ENCODE data around the gene TACC3. TPM values are rescaled to one million over a fixed set of nuclear protein-coding genes. Genes with fewer than 3 reads are reported as not detected.

TACC3 gene
- total RNA-seq, 1 donor from 2014 or later = 8.3 TPM

DNA sequence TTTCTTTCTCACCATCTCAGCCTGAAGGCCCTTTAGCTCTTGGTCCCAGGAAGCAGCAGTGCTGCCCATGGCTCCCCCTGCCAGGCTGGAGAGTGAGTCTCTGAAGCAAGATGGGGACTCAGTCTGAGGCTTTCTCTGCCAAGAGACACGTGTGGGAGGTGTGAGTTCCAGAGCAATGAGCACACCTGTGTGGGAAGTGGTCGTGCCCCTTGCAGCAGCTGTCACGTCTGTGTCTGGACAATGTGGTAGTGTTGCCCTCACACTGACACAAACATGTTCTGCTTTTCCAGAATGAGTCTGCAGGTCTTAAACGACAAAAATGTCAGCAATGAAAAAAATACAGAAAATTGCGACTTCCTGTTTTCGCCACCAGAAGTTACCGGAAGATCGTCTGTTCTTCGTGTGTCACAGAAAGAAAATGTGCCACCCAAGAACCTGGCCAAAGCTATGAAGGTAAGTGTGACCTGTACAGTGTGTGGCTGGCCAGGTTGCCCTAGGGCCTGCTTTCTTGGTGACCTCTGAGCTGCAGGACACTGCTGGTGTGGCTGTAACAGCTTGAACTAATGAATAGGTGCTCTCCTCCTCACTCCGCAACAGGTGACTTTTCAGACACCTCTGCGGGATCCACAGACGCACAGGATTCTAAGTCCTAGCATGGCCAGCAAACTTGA is 1.9 kb downstream of the TACC3 start:
- no peak for DNase-seq (ENCODE audit: low spot score)

DNA sequence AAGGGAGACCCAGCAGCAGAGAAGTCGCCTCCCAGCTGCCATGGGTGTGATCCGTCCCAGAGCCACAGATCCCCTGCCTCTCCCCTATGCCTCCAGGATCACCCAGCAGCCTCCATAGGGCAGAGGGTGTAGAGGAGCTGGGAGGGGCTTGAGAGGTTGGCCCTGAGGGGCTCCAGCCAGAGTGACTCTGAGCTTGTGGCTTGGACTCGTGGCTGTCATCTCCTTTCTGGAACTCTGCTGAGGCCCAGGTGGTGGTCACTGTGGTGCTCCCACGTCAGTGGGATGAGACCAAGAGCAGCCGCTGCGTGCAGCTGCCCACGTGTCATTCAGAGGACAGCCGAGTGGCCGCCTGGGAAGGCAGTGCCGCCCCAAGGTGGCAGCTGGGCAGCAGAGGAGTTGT is 4.2 kb downstream of the TACC3 start:
- DNase-seq (ENCODE audit: low spot score) = no peak

DNA sequence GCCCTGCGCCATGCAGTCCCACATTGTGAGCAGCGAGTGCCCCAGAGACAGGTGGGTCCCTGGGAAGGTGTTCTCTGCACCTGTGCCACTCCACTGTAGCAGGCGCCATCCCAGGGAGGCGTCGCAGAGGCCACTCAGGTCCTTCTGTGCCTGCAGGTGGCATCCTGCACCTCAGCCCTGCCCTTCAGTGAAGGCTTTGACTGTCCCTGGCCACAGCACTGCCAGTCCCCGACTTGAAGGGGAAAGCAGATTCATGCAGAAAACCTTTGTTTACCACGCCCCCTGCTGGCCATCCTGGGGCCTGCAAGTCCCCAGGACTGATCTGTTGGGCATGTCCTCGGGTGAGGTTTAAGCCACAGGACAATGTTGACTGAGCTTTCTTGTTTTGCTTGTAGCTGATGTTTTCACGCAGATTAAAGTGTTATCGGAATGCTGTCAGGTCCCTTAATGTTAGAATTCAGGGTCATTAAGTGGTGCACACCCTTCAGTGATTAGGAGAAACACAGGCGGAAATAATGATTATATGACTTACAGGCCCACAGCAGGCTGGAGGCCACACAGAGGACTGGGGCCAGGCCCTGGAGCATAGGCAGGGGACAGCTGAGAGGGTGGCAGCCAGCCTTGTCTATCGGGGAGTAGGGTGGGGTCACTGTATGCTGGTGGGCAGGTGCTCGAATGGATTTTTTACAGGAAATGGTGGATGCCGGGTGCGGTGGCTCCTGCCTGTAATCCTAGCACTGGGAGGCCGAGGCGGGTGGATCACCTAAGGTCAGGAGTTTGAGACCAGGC is 5.0 kb downstream of the TACC3 start:
- peak; percentile 91 for DNase-seq (ENCODE audit: low spot score)

DNA sequence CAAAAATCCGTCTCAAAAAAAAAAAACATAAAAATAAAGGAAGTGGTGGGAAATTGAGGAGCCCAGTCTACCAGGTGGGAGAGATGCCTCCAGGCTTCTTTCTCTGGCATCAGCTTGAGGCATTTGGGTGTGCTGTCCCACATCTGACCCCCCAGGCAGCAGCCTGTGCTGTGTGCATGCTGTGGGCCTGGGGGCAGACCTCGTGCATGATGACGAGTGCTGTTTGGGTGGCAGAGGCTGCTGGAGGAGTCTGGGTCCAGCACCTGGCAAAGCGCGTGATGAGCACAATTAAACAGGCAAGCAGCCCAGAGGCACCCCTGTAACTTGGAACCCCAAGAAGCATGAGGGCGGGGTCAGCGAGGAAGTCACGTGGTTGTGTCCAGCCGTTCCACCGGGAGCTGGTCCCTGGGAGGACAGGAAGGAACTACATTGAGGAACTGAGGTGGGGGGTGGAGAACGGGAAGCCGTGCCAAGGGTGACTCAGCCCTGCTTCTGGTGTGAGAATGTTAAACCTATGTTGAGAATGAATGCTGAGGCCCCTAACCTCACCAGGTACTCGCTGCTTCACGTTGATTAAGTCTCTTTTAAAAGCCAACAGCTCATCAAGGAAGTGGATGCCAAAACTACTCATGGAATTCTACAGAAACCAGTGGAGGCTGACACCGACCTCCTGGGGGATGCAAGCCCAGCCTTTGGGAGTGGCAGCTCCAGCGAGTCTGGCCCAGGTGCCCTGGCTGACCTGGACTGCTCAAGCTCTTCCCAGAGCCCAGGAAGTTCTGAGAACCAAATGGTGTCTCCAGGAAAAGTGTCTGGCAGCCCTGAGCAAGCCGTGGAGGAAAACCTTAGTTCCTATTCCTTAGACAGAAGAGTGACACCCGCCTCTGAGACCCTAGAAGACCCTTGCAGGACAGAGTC is 6.1 kb downstream of the TACC3 start:
- peak; percentile 74 for DNase-seq (ENCODE audit: low spot score)

DNA sequence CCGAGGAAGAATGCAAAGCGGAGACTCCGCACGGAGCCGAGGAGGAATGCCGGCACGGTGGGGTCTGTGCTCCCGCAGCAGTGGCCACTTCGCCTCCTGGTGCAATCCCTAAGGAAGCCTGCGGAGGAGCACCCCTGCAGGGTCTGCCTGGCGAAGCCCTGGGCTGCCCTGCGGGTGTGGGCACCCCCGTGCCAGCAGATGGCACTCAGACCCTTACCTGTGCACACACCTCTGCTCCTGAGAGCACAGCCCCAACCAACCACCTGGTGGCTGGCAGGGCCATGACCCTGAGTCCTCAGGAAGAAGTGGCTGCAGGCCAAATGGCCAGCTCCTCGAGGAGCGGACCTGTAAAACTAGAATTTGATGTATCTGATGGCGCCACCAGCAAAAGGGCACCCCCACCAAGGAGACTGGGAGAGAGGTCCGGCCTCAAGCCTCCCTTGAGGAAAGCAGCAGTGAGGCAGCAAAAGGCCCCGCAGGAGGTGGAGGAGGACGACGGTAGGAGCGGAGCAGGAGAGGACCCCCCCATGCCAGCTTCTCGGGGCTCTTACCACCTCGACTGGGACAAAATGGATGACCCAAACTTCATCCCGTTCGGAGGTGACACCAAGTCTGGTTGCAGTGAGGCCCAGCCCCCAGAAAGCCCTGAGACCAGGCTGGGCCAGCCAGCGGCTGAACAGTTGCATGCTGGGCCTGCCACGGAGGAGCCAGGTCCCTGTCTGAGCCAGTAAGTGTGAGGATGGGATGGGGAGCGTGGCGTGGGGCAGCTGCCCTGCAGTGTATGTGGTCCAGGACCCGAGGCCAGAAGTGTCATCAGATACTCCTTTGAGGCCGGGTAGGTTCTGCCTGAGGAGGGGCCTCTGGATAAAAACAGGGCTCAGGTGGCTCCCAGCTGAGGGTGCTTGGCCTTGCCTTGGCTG is 7.0 kb downstream of the TACC3 start:
- no peak for DNase-seq (ENCODE audit: low spot score)

DNA sequence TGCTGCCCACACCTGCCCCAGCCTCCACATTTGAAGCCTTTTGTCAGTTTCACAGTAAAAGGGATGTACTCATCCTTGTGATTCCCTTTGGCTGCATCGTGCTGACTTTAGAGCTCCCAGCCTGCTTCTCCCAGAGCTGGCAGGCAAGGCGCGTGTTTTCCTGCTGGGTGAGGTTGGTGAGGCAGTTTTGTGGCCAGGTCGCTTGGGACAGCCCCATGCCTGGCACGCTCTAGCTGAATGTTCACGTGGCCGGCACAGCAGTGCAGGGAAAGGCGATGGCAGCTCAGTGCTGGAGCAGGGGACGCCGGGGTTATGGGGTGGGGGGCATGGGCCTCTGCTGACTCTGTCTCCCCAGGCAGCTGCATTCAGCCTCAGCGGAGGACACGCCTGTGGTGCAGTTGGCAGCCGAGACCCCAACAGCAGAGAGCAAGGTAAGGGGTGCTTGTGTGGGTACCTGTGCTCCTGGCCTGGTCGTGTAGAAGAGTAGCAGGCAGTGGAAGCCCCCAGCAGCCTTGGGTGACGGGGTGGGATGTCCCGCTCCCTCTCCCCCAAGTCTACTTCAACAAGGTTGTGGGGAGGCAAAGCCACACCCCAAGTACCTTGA is 9.3 kb downstream of the TACC3 start:
- no peak for DNase-seq (ENCODE audit: low spot score)

DNA sequence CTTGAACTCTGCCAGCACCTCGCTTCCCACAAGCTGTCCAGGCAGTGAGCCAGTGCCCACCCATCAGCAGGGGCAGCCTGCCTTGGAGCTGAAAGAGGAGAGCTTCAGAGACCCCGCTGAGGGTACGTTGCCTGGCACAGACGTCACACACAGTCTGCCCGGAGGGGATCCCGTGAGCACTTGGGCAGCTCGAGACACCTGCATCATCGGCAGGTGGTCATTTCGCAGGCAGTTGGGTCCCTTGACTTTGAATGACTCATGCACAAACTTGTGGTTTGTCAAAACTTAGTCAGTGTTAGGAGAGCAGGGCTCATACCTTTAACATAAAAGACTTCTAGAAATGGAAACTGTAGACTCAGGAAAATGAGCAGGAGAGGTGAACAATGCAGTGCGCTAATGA is 9.9 kb downstream of the TACC3 start:
- DNase-seq (ENCODE audit: low spot score) = no peak

DNA sequence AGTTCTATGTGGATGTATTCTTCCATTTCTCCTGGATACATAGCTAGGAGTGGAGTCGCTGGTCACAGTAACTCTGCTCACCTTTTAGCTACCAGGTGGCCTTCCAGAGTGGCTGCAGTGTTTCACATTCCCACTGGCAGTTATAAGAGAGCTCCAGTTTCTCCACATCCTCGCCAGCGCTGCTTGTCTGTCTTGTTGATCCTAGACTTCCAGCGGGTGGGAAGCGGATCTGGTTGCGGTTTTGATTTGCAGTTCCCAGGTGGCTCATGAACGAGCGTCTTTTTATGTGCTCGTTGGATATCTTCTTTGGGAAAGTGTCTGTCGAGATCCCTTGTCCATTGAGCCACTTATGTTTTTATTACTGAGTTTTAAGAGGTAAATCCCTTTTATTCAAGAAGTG is 11.6 kb downstream of the TACC3 start:
- no peak for DNase-seq (ENCODE audit: low spot score)

DNA sequence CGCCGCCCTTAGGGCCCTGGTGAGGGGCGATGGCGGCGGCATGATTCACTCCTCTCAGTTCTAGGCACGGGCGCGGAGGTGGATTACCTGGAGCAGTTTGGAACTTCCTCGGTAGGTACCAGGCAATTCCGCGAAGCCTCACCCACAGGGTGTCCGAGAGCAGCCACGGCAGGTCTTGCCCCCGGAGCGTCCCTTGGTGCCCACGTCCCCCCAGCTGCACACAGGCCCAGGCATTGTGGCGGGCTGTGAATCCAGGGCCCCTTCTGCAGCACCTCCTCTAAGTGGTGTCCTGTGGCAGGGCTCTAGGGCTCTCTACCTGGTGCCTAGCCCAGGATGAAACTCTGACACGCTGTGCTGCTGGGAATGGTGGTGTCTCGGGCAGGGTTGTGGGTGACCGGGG is 13.9 kb downstream of the TACC3 start:
- no peak for DNase-seq (ENCODE audit: low spot score)

DNA sequence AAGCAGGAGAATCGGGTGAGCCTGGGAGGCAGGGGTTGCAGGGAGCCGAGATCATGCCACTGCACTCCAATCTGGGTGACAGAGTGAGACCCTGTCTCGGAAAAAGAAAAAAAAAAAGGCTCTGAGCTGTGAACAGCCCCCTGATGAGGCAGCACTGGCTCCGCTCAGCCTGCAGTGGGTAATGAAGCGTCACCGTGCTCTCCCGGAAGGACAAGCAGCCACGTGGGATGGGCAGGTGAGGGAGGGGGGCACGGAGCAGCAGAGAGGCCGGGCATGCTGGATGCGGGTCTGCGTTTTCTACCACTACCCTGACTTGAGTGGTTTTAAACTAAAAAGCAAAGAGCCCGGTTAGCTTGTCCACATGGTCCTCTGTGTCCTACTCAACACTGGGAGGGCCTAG is 15.5 kb downstream of the TACC3 start:
- DNase-seq (ENCODE audit: low spot score) = no peak

DNA sequence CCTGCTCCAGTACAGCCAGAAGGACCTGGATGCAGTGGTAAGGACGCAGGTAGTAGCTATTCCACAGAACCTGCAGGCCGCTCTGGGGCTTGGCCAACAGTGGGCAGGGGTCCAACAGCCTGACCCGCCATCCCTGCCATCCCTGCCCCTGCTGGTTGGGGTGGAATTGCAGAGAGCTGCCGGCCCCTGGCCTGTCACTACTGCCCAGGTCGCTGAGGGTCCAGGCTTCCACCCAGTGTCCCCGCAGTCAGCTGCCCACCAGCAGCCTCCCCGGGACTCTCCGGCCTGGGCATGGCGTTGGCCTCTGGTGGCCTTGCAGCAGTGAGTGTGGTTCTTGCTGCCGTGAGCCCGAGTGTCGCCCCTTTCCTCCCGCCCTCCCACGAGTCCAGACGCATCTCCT is 16.3 kb downstream of the TACC3 start:
- no peak for DNase-seq (ENCODE audit: low spot score)

DNA sequence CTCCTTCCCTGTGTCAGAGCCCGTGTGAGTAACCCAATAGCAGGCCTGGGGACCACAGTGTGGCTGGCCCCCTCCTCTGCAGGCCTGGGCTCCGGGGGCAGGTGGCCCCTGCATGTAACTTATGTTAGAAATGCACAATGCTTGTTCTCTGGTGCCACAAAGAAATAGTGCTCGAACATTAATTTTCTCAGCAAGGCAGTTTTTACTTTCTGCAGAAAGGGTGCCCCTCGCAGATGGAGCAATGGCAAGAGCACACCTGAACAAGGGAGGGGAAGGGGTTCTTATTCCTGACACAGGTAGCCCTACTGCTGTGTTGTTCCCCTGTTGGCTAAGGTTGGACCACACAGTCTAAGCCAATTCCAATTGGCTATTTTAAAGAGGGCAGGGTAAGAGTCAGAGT is 17.1 kb downstream of the TACC3 start:
- no peak for DNase-seq (ENCODE audit: low spot score)

DNA sequence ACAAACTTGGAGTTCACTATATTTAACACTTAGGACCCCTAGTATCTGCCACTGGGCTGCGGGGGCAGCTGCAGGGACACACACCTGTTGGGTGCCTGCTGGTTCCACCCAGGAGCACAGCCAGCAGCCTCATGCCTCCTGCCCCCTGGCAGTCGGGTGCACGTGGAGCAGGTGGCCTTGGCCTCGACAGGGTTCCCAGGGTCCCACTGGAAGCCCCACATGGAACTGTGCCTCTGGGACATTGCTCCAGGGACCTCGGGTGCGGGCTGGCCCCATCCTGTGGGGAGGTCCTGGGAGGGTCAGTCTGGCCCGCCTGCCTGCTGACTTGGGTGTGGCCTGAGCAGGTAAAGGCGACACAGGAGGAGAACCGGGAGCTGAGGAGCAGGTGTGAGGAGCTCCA is 18.0 kb downstream of the TACC3 start:
- DNase-seq (ENCODE audit: low spot score) = no peak

DNA sequence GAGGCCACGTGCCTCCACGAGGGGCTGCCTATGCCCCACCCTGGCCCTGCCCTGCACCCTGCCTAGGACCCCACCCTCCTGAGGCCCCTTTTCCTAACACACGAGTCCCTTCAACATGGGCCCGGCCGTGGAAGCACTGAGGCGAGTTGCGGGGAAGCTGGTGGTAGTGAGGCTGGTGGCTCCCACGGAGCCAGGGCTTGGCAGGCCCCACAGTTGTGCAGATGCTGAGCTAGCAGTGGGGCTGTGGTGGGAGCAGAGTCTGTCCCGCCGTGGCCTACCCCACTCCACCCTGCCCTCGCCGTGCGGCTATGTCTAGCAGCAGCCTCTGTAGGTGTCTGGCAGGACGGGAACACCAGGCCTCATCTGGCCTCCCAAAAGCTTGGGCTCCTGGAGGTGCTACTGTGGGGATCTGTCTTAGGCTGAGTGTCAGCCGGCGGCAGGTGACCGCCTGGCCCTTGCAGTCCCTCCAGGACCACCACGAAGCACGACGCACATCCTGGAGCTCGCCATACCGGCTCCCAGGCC is 18.8 kb downstream of the TACC3 start:
- DNase-seq (ENCODE audit: low spot score) = no peak

DNA sequence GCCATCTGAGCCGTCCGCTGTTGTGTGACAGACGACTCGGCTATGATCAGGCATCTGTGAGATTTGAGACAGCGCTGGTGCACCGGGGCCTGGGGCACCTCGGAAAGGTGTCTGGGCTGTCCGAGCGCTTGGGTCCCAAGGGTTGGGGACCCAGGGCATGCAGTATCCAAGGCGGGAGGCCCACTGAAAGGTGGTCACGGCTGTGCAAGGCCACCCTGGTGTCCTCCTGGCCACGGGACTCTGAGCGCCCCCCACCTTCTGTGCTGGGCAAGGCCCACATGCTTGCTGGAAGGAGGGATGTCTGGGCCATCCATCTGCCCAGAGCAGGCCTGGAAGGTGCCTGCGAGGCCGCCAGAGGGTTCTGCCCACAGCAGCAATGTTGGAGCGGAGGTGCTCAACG is 19.9 kb downstream of the TACC3 start:
- no peak for DNase-seq (ENCODE audit: low spot score)

DNA sequence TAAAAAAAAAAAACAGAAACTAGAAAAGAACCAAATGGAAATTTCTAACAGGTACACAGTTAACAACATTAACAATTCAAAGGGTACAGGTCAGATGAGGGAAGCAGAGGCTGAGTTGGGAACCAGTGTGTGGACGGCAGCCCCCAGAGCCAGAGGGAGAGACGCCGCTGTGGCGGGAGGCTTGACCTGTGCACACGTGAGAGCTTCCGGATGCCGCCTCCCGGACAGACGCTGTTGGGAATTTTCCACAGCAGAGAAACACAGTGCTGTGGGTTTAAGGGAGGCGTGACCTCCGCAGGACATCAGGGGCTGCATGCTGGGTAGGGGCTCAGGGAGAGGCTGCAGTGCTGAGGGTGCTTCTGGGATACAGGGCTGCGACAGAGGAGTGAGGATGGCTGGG is 22.2 kb downstream of the TACC3 start:
- DNase-seq (ENCODE audit: low spot score) = no peak

DNA sequence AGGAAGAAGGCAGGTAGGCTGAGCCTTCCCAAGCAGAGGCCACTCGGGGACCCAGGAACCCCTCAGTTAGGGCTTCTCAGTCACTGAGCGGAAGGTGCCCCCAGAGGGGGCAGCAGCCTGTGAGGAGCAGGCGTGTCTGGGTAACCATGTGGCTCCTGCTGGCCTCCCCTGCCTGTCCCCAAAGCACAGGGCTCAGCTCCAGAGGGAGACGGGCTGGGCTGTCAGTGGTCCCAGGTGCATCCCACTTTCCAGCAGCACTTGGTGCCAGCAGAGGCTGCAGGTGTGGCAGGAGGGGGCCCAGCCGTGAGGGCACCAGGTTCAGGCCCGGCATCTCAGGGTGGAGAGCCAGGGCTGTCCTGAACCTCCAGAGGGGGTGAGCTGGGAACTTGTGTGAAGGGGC is 22.7 kb downstream of the TACC3 start:
- DNase-seq (ENCODE audit: low spot score) = no peak

DNA sequence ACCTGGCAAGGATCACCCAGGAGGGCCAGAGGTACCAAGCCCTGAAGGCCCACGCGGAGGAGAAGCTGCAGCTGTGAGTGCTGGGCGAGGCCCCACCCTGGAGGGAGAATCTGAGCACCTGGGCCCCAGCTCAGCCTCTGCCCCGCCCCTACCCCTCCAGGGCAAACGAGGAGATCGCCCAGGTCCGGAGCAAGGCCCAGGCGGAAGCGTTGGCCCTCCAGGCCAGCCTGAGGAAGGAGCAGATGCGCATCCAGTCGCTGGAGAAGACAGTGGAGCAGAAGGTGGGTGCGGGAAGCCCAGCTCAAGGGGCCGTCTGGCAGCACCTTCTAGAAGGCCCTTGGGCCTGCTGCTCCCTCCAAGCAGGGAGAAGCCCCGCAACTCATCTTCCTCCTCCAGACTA is 23.2 kb downstream of the TACC3 start:
- no peak for DNase-seq (ENCODE audit: low spot score)

DNA sequence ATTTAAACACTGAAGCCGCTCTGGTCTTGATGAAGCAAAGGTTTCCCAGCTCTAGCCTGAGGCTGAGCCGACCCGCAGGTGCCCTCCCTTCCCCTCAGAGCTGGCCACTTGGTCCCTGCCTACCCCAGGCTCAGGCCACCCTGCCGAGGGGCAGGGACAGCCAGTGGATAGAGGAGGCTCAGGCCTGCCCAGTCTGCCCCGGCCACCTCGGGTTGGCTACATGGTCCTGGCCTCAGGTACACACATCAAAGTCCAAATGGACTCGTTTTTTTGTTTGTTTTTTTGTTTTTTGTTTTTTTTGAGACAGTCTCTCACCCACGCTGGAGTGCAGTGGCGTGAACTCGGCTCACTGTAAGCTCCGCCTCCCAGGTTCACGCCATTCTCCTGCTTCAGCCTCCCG is 23.8 kb downstream of the TACC3 start:
- DNase-seq (ENCODE audit: low spot score) = no peak

DNA sequence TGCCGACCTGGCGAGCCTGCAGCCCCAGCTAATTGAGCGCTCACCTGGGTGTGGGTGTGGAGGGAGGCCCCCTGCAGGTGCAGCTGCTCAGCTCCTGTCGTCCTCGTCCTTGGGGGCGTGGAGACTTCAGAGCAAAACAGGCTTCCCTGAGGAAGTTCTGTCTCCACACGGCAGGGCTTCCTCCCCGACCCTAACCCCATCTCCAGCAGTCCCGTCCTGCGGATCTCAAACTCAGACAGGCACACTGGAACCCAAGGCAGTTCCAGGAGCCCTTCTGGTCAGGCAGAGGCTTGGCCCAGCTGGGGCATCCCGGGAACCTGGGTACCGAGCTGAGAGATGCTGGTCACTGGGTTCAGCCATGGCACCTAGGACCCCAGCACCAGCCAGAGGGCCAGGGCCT is 24.4 kb downstream of the TACC3 start:
- no peak for DNase-seq (ENCODE audit: low spot score)

DNA sequence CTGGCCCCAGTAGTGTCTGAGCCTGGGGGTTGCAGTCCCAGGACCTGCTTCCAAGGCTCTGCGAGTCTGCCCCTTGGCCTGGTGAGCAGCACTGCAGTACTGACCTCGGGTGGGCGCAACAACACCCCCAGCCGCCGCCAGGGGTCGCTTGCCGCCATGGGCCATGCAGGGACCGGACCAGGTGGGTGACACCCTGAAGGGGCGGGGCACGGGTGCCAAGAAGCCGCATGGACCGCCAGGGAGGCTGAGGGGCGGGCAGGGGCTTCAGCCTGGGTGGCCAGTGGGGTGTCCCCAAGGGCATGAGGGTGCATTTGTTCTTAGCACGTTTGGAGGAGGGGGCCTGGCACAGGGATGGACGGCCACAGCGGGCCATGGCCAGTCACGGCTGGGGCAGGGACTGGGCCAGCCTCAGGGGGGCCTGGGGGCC is 25.0 kb downstream of the TACC3 start:
- DNase-seq (ENCODE audit: low spot score) = peak; percentile 72
